A673 (cell line): ENCODE measurements around the gene CLIC5. TPM values are rescaled to one million over a fixed set of nuclear protein-coding genes. Genes with fewer than 3 reads are reported as not detected.
A peak's percentile ranks its signal among the peaks of the same experiment; 100 is the strongest.

Experiments
- BruUV-seq: library from RNA; stranded (reverse); fragments of 400-500 nt; replicated peaks from 2 replicates; lab custom pipeline; 2021; lab: Mats Ljungman, UMichigan
- CTCF ChIA-PET: fragments of 300-600 bp; sonication (Branson Sonifier 250); formaldehyde crosslinking; loops from one replicate; lab custom pipeline; 2022; ENCODE audit warnings: antibody characterized with exemption; lab: Charles Lee
- POLR2A ChIA-PET: fragments of 300-600 bp; sonication (Branson Sonifier 250); formaldehyde crosslinking; loops from one replicate; lab custom pipeline; 2022; ENCODE audit warnings: antibody characterized with exemption; ENCODE audit not compliant: low non-redundant PET; lab: Charles Lee
- DNase-seq: peaks from one replicate; pipeline ENCODE4 v3.0.0-alpha.2; 2015; ENCODE audit warnings: low spot score
- H3K27ac ChIP-seq: fragments of 200-600 bp; sonication (generic); 2 replicates; pipeline ENCODE4 v1.5.1; 2016; ENCODE audit warnings: mixed run types, low read depth, mild to moderate bottlenecking, mixed read lengths, antibody characterized with exemption, low read length; ENCODE audit not compliant: poor library complexity, severe bottlenecking
- H3K27me3 ChIP-seq: fragments of 200-600 bp; sonication (generic); replicated peaks from 2 replicates; pipeline ENCODE4 v1.6.1; 2017; ENCODE audit warnings: mixed run types, low read depth, mild to moderate bottlenecking, mixed read lengths, antibody characterized with exemption, low read length; ENCODE audit not compliant: insufficient read depth, poor library complexity
- H3K36me3 ChIP-seq: fragments of 200-600 bp; sonication (generic); 2 replicates; pipeline ENCODE4 v1.6.1; 2016; ENCODE audit warnings: mixed run types, mild to moderate bottlenecking, mixed read lengths, antibody characterized with exemption, low read length; ENCODE audit not compliant: insufficient read depth, poor library complexity, severe bottlenecking
- H3K4me1 ChIP-seq: fragments of 200-600 bp; sonication (generic); 2 replicates; pipeline ENCODE4 v1.6.1; 2017; ENCODE audit warnings: mixed run types, mild to moderate bottlenecking, mixed read lengths, antibody characterized with exemption, low read length; ENCODE audit not compliant: insufficient read depth, poor library complexity, severe bottlenecking
- H3K4me3 ChIP-seq: fragments of 200-600 bp; sonication (generic); 2 replicates; pipeline ENCODE4 v1.5.1; 2016; ENCODE audit warnings: low read depth, mixed run types, mild to moderate bottlenecking, mixed read lengths, low read length; ENCODE audit not compliant: poor library complexity, severe bottlenecking
- H3K9me3 ChIP-seq: fragments of 200-600 bp; sonication (generic); 2 replicates; pipeline ENCODE4 v1.6.1; 2016; ENCODE audit warnings: mixed run types, low read depth, mild to moderate bottlenecking, mixed read lengths, antibody characterized with exemption, low read length; ENCODE audit not compliant: poor library complexity, severe bottlenecking
- EZH2 ChIP-seq: fragments of 200-600 bp; sonication (generic); IDR thresholded peaks from 2 replicates; pipeline ENCODE4 v1.6.1; 2017; ENCODE audit warnings: borderline replicate concordance, low read depth, mild to moderate bottlenecking, mixed read lengths, antibody characterized with exemption, low read length; ENCODE audit not compliant: poor library complexity, severe bottlenecking
- intact Hi-C: fragments of 100-400 bp; cut with micrococcal nuclease; formaldehyde crosslinking; loops from one replicate; pipeline ENCODE4 v1.10.0; 2022; ENCODE audit not compliant: unreplicated experiment
- total RNA-seq: library from RNA; stranded (reverse); gene quantifications from 2 replicates; pipeline ENCODE4 v1.2.3, GENCODE V29; 2021
- TF ChIP-seq, protein P1 (sequence below): fragments of 300-800, 200-600 bp; sonication (generic); conservative IDR thresholded peaks from 2 replicates; pipeline ENCODE4 v1.5.1; 2017; ENCODE audit warnings: low read depth, mild to moderate bottlenecking, antibody characterized with exemption, low read length, moderate library complexity, mixed read lengths

The CLIC5 gene
- total RNA-seq, 1 experiment from 2014 or later: not detected

DNA sequence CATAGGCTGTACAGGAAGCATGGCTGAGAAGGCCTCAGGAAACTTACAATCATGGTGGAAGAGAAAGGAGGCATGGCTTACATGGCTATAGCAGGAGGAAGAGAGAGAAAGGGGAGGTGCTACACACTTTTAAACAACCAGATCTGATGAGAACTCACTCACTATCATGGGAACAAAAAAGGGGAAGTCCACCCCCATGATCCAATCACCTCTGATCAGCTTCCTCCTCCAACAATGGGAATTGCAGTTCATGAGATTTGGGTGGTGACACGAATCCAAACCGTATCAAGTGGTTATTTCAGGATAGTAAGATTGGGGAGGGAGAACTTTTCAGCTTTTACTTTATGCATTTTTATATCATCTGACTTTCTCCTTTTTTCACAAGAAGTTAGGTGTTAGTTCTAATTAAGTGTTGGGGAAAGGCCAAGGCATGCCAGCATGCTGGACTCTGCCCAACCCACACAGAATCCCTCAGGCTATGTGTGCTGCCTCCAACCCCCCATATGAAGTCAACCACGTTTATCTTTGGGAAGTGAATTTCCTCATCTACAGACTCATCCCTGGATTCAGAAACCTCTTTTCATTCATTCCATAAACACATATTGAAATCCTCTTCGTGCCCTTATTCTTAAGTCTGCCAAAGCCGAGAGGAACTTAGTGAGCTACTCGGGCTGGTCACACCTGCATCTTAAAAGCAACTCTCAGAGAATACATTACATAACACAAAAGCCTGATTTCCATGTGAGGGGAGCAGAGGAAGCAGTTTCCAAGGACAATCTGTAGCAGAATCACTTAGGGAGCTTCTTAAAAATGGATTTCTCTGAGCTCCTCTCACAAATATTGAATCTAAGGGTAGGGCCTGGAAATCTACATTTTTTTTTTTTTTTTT, 16.7 kb upstream of the CLIC5 start:
- Histone ChIP-seq H3K9me3 (no peaks in the 10 kb centered on the region), H3K4me1 (no peaks in the 10 kb centered on the region), H3K36me3 (no peaks in the 10 kb centered on the region), H3K27me3 (peaks cover 21% of the 10 kb centered on the region), H3K4me3 (no peak overlapping the region), H3K27ac (no peak overlapping the region)
- no TSS peak for BruUV-seq
- POLR2A ChIA-PET: interaction anchor here (0.6 kb wide), 1 partner anchor 299 kb away, joined by 5 read pairs; no protein-coding TSS in a partner anchor
- TF ChIP-seq, protein P1, sequence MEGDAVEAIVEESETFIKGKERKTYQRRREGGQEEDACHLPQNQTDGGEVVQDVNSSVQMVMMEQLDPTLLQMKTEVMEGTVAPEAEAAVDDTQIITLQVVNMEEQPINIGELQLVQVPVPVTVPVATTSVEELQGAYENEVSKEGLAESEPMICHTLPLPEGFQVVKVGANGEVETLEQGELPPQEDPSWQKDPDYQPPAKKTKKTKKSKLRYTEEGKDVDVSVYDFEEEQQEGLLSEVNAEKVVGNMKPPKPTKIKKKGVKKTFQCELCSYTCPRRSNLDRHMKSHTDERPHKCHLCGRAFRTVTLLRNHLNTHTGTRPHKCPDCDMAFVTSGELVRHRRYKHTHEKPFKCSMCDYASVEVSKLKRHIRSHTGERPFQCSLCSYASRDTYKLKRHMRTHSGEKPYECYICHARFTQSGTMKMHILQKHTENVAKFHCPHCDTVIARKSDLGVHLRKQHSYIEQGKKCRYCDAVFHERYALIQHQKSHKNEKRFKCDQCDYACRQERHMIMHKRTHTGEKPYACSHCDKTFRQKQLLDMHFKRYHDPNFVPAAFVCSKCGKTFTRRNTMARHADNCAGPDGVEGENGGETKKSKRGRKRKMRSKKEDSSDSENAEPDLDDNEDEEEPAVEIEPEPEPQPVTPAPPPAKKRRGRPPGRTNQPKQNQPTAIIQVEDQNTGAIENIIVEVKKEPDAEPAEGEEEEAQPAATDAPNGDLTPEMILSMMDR: no peak
- no peak for TF ChIP-seq EZH2
- CTCF ChIA-PET: no interaction called here
- DNase-seq: no peak
- intact Hi-C loops: no loop called here

DNA sequence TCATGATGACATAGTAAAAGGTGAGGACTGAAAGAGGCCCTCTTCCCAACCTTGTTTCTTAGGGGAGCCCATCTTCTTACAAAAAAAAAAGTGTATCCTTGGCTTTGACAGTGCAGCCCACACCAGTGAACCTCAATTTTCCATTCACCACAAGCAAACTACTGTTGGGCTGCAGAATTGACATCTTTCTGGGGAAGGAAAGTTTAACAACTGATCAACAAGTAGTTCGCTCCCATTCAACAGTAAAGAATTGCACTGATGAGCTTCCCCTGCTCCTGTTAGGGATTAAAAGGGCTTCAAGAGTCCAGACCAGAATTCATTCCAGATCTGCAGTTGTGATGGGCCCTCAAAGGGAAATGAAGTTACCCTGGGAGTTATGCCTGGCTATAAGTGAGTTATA, 13.9 kb upstream of the CLIC5 start:
- ChIA-PET CTCF (no interaction called here), POLR2A (no interaction called here)
- H3K9me3 ChIP-seq: no peaks in the 10 kb centered on the region
- TF ChIP-seq, protein P1: no peak
- TF ChIP-seq EZH2: no peak
- H3K36me3 ChIP-seq: no peaks in the 10 kb centered on the region
- peaks cover 21% of the 10 kb centered on the region for H3K27me3 ChIP-seq
- H3K4me3 ChIP-seq: no peak overlapping the region
- BruUV-seq: no TSS peak
- no peaks in the 10 kb centered on the region for H3K4me1 ChIP-seq
- no peak for DNase-seq
- H3K27ac ChIP-seq: no peak overlapping the region
- intact Hi-C loops: no loop called here

DNA sequence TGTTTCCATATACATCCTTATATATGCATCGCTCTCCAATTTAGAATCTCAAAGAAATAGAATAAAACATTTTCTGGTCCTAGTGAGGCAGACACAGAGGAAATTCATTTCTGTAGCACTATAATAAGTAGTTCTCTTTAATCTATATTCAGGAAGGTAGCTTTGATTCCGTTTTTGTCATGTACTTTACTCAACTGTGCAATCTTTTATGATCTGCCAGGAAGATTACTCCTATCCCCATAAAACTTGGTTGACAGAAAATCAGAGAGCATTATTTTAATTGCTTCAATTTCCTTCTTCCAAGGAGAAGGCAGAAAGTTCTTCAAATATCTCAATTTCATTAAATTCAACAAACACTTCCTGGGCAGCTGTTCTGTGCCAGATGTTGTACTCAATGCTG, 10.6 kb upstream of the CLIC5 start:
- Histone ChIP-seq H3K27me3 (peaks cover 21% of the 10 kb centered on the region), H3K4me3 (no peak overlapping the region), H3K27ac (no peak overlapping the region), H3K9me3 (no peaks in the 10 kb centered on the region), H3K36me3 (no peaks in the 10 kb centered on the region), H3K4me1 (no peaks in the 10 kb centered on the region)
- no TSS peak for BruUV-seq
- CTCF ChIA-PET: no interaction called here
- intact Hi-C loops: no loop called here
- peak; percentile 12 for DNase-seq
- TF ChIP-seq, protein P1: no peak
- no peak for TF ChIP-seq EZH2
- POLR2A ChIA-PET: no interaction called here
